Measurements from ENCODE around the gene GABPB1. TPM values are rescaled to one million over a fixed set of nuclear protein-coding genes. Genes with fewer than 3 reads are reported as not detected.

Gene GABPB1
- total RNA-seq, 1 donor from 2014 or later: 77.7 TPM

DNA sequence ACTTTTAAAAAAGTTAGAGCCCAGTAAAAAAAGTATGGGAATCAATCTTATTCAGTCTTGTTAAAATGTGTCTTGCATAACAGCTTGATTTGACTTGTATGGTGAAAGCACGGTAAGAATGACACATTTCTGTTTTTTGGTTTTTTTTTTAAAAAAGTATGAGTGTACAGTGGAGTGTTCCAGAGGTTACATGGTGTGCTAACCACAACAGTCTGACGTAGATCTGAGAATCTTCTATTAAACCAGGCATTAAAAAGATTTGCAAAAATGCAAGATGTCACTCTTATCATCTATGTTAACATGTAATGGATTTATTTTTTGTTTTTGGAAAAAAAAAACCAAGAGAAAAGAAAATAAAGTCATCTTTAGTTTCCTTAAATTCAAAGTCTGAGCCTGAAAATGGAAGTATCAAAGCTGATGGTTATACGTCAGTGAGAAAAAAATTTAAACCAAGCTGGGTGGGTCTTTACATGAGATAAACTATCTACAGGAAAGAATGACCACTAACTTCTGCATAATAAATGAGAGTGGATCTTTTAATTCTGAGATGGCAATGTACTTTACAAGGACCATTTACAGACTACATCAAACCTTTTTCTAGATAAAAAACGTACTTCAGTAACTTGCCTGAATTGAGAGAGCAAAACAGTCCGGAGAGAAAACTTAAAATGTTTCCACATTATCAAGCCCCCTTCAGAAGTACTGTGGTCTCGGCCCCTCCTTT lies 1.6 kb downstream of the GABPB1 start:
- Mint-ChIP-seq H3K4me3 (peak overlapping the region; percentile 99), H3K9me3 (no peaks in the 10 kb centered on the region), H3K27ac (peak overlapping the region; percentile 99), H3K4me1 (peaks cover 48% of the 10 kb centered on the region), H3K27me3 (ENCODE audit: insufficient read depth, low read depth) (peaks cover 5% of the 10 kb centered on the region), H3K36me3 (peaks cover 29% of the 10 kb centered on the region)
- Histone ChIP-seq H3K79me2 (ENCODE audit: low read depth) (peaks cover 99% of the 10 kb centered on the region), H3K4me2 (peak overlapping the region; percentile 83), H3K36me3 (no peaks in the 10 kb centered on the region), H3K4me3 (peak overlapping the region; percentile 94), H3K27ac (no peak overlapping the region), H4K20me1 (ENCODE audit: low read depth) (peaks cover 36% of the 10 kb centered on the region), H3K4me1 (peaks cover 30% of the 10 kb centered on the region), H3F3A (ENCODE audit: low read depth) (peaks cover 14% of the 10 kb centered on the region), H3K9me3 (ENCODE audit: low read depth) (no peaks in the 10 kb centered on the region), H2AFZ (replicated peaks) (no peak overlapping the region), H3K9ac (peak overlapping the region; percentile 99), H3K27me3 (no peaks in the 10 kb centered on the region)
- TF ChIP-seq EZH2phosphoT487 (IDR thresholded peaks at IDR 0.05) (no peak), EZH2 (IDR thresholded peaks at IDR 0.05) (no peak)
- TF ChIP-seq, protein P1, sequence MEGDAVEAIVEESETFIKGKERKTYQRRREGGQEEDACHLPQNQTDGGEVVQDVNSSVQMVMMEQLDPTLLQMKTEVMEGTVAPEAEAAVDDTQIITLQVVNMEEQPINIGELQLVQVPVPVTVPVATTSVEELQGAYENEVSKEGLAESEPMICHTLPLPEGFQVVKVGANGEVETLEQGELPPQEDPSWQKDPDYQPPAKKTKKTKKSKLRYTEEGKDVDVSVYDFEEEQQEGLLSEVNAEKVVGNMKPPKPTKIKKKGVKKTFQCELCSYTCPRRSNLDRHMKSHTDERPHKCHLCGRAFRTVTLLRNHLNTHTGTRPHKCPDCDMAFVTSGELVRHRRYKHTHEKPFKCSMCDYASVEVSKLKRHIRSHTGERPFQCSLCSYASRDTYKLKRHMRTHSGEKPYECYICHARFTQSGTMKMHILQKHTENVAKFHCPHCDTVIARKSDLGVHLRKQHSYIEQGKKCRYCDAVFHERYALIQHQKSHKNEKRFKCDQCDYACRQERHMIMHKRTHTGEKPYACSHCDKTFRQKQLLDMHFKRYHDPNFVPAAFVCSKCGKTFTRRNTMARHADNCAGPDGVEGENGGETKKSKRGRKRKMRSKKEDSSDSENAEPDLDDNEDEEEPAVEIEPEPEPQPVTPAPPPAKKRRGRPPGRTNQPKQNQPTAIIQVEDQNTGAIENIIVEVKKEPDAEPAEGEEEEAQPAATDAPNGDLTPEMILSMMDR (IDR thresholded peaks at IDR 0.05): no peak
- DNase-seq (ENCODE audit: low spot score): no peak

DNA sequence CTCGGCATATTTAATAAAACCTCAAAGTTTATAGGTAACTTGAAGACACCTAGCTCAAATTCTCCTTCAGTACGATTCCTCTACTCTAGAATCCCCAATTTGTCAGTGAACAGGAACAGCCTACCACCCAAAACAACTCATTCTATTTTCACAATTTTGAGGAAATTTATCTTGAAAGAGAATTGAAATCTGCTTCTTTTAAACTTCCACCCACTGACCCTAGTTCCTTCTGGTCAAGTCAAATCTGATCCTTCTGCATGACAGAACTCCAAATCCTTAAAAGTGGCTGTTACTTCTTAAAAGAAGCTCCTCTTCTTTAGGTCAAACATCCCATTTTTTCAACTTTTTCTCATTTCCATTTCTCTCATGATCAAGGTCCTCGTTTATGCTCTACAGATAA lies 4.4 kb downstream of the GABPB1 start:
- Histone ChIP-seq H3K4me3 (peak overlapping the region; percentile 8), H3K36me3 (no peaks in the 10 kb centered on the region), H4K20me1 (ENCODE audit: low read depth) (peaks cover 36% of the 10 kb centered on the region), H3K9me3 (ENCODE audit: low read depth) (no peaks in the 10 kb centered on the region), H2AFZ (replicated peaks) (no peak overlapping the region), H3K79me2 (ENCODE audit: low read depth) (peaks cover 98% of the 10 kb centered on the region), H3K4me2 (peak overlapping the region; percentile 56), H3K27ac (no peak overlapping the region), H3F3A (ENCODE audit: low read depth) (peaks cover 11% of the 10 kb centered on the region), H3K9ac (no peak overlapping the region), H3K27me3 (no peaks in the 10 kb centered on the region), H3K4me1 (peaks cover 20% of the 10 kb centered on the region)
- Mint-ChIP-seq H3K36me3 (peaks cover 21% of the 10 kb centered on the region), H3K4me1 (peaks cover 34% of the 10 kb centered on the region), H3K27me3 (ENCODE audit: insufficient read depth, low read depth) (peaks cover 5% of the 10 kb centered on the region), H3K4me3 (peak overlapping the region; percentile 19), H3K27ac (no peak overlapping the region), H3K9me3 (no peaks in the 10 kb centered on the region)
- TF ChIP-seq, protein P1 (IDR thresholded peaks at IDR 0.05): no peak
- no peak for TF ChIP-seq EZH2 (IDR thresholded peaks at IDR 0.05)
- TF ChIP-seq EZH2phosphoT487 (IDR thresholded peaks at IDR 0.05): no peak
- DNase-seq (ENCODE audit: low spot score): no peak

DNA sequence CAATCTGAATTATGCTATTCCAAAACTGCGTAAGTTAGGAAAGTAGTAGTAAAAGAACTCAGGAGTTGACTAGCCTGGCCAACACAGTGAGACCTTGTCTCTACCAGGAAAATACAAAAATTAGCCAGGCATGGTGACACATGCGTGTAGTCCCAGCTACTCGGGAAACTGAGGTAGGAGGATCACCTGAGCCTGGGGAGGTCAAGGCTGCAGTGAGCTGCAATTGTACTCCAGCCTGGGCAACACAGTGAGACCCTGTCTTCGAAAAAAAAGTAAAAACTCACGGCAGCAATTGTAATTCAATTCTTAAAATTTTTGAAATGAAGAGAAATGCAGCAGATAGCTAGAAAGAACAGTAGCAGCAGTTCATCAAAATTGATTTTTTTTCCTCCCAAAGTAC lies 9.7 kb downstream of the GABPB1 start:
- H3K27ac ChIP-seq: no peak overlapping the region
- no peaks in the 10 kb centered on the region for H3K36me3 ChIP-seq
- no peak for DNase-seq (ENCODE audit: low spot score)
- H3K4me1 ChIP-seq: peaks cover 2% of the 10 kb centered on the region
- no peaks in the 10 kb centered on the region for H3K9me3 ChIP-seq (ENCODE audit: low read depth)
- no peak overlapping the region for H3K4me3 ChIP-seq
- Mint-ChIP-seq H3K4me1 (peaks cover 7% of the 10 kb centered on the region), H3K36me3 (peaks cover 12% of the 10 kb centered on the region), H3K27ac (no peak overlapping the region), H3K4me3 (no peak overlapping the region), H3K9me3 (no peaks in the 10 kb centered on the region), H3K27me3 (ENCODE audit: insufficient read depth, low read depth) (no peaks in the 10 kb centered on the region)
- no peaks in the 10 kb centered on the region for H3K27me3 ChIP-seq
- H3K9ac ChIP-seq: no peak overlapping the region
- no peaks in the 10 kb centered on the region for H3F3A ChIP-seq (ENCODE audit: low read depth)
- H2AFZ ChIP-seq (replicated peaks): no peak overlapping the region
- no peak overlapping the region for H3K4me2 ChIP-seq
- peaks cover 88% of the 10 kb centered on the region for H3K79me2 ChIP-seq (ENCODE audit: low read depth)
- H4K20me1 ChIP-seq (ENCODE audit: low read depth): peaks cover 5% of the 10 kb centered on the region
- TF ChIP-seq, protein P1 (IDR thresholded peaks at IDR 0.05): no peak
- TF ChIP-seq EZH2phosphoT487 (IDR thresholded peaks at IDR 0.05) (no peak), EZH2 (IDR thresholded peaks at IDR 0.05) (no peak)
